Activated CD4-positive, alpha-beta T cell treated with anti-CD3 and anti-CD28 coated beads, Interleukin-2, amount 50 U/mL, for 4 hours (primary cell): ENCODE measurements around the gene DOCK8.
"Not testable (repeated sequence)": the region's sequence is repeated elsewhere in the genome, so short reads cannot be mapped to it uniquely, and the experiment has no call there.

Experiments used
- DNase-seq, 2 experiments: peaks; one replicate each; pipeline ENCODE4 v3.0.0-alpha.2; 2020

The DOCK8 gene

DNA sequence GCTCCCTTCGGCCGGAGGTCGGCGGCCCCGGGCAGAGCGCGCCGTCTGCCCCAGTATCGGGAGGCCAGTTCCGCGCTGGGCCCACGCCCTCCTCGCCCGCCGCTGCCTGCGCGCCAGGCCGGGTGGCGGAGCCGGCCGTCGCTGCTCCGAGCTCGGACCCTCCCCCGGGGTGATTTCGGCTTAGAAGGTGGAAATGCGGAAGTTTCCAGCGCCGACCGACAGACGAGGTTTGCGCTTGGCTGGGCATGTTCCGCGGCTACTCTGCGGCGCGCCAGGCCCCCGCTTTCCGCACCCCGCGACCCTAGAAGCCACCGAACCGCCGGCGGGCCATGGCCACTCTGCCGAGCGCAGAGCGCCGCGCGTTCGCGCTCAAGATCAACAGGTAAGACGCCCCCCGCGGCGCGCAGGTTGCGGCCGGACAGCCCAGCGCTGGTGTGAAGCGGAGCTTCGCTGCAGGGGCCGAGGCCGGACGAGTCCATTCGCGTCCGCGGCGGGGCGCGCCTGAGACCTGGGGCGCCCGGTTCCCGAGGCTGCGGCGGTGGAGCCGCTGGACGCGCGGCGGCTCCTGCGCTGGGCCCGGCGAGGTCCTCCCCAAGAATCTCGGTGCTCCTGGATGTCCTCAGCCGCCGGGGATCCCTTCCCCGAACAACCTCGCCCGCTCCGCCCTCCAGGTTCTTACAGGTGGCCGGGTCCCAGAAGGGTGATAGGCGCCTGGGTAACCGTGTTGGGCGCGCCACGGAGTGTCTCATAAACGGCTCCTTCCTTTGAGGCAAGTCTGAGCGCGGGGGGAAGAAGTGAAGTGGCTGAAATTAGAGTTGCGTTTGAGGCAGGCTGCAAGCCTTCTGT lies at the start of gene DOCK8:
Gene DOCK8, plus strand, starts transcription at position 218 of the 846 bp plus-strand sequence. Its CDS starts 112 bp downstream, at position 330.
- DNase-seq, result peak; percentile 54 to 57

DNA sequence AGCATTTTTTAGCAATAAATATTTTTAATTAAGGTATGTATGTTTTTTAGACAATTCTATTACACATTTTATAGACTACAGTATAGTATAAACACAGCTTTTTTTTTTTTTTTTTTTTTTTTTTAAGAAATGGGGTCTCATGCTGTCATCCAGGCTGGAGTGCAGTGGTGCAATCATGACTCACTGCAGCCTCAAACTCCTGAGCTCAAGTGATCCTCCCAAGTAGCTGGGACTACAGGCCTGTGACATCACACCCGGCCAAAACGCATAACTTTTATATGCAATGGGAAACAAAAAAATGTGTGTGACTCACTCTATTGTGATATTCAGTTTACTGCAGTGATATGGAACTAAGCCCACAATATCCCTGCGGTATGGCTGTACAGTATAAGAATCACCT lies 44.9 kb upstream of the DOCK8 start:
- not testable (repeated sequence) for DNase-seq

GRCh38 chr9:178140-178825 lies 36.4 kb upstream of the DOCK8 start:
- peak in 1 of 2 experiments; percentile 2 for DNase-seq

- DNase-seq, result peak; percentile 67 to 72
These were observed 35.7 kb upstream of the DOCK8 start, which contains the start of gene ZNG1A for GRCh38 chr9:178970-179383. TSS of gene ZNG1A (minus strand) at chr9:179056. CDS start at chr9:178969, 87 bp downstream.

DNA sequence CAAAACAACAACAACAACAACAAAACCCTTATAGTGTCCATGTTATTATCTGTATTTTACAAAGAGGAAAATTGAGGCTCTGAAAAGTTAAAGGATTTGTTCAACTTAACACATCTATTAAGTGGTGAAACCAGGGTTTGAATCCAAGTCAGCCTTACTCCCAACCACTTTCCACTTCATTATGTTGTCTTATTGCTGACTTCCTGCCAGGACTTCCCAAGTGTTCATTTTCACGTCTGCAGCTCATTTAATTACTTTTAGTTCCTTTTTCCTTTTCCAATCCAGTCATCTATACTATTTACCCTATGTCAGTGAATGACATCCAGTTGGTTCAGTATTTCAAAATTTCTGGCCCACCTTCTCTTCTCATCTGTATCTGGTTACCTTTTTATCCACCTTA lies 15.1 kb upstream of the DOCK8 start:
- not testable (repeated sequence) for DNase-seq

GRCh38 chr9:206481-206880 lies 8.2 kb upstream of the DOCK8 start:
- no peak for DNase-seq

GRCh38 chr9:209143-209758 lies 5.4 kb upstream of the DOCK8 start:
- DNase-seq, result no peak

DNA sequence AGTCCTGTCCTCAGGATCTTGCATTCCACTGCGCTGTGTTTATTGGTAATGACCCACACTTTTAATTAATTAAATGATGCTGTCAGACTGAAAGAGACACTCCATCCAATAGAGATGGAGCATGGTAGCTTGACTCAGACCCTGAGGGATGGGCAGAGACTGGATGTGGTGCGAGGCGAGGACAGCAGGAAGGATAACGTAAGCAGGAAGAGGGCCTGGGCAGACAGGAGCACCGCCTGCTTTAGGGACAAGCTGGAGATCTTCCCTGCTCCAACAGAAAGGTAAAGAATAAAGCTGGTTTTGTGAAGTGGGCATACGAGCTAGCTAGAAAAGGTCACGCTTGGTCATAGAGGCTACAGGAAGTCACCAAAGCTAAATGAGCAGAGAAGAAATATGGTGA lies 3.6 kb upstream of the DOCK8 start:
- DNase-seq, result no peak

DNA sequence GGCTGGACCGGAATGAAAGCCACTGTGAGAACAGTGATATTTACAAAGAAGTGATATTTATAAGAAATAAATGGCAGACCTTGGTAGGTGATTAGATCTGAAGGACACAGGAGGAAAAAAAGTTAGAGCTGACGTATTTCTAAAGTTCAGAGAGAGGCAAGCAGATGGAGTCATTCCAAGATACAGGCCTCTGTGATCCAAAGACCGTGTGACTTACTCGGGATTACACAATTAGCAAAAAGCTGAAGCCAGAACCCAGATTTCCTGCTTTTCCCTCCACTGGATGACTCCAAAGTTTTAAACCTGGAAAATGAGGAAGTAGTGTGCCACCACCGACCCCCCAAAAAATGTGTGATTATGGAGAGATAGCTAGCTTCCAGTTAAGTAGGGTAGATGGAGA lies 3.1 kb upstream of the DOCK8 start:
- DNase-seq, result no peak

DNA sequence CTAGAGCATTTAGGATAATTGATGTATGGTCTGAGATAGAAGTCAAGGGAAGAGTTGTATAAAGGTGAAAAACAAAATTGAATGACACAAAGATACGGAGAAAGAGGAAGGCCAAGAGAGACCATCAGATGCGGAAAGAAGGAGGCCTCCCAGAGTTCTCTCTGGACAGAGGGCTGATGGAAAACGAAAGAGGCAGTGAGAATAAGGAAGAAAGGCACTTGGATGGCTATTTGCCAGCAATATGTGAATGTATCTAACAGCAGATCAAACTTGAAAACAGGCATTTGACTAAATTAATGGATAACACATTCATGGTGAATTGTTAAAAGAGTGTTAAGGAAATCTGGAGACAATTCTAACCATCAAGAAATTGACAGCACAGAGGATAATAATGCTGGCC lies 2.4 kb upstream of the DOCK8 start:
- no peak for DNase-seq

- not testable (repeated sequence) for DNase-seq
These were observed 764 bp upstream of the DOCK8 start for GRCh38 chr9:213901-214300.

- DNase-seq, result no peak
These were observed 366 bp upstream of the DOCK8 start for GRCh38 chr9:214351-214647.

DNA sequence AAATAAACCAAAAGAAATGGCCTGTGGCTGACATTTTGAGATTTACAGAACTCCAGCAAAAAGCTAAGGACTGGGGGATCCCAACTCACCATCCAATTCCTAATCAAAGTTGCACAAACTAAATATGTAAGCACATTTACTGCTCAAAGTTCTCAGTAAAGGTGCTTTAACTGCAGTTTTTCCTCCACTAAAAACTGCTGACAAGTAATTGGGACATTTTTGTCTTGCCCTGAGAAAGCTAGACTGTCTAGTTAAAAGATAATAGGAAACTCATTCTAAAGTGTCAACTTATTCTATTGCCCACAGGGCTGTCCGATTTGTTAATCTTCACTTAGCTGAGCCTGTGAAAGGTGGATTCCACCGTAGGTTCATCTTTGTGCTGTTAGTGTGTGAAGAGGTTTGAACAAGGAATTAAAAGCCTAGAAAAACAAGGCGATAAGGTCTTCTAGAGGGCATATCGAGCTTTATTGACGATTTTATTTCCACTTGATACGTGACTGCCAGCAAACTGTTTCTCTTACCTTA lies 1.0 kb downstream of the DOCK8 start:
- no peak for DNase-seq

DNA sequence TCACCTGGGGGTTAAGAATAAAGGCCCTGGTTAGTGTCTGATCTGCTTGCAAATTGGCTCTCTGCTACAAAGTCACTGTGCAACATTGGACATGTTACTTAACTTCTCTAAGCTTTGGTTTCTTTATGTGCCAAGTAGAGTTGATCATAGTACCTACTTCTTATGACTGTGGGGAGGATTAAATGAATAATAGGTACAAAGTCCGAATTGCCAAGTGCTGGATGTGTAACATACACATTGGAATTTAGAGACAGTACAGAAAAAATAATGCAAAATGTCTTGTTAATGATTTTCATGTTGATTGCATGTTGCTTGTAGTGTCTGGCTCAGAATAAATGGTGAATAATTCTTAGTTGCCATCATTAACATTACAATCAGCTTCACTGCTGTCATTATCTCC lies 2.2 kb downstream of the DOCK8 start:
- no peak for DNase-seq

DNA sequence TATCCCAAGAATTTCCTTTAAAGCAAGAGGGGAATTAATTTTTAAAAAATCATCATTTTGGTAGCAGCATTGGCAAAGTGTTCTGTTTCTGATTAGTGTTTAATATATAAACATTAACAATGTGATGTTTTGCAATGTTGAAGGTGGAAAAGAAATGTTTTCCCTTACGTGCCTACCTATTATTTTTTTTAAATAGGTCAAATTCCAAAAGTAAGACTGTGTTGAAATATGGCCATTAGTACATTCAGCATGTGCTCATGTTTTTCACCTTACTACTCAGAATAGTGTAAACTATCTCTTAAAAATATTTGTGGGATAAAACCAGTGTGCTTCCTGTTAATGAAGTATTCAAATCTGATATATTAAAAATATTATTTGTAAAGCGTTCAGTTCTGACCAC lies 3.3 kb downstream of the DOCK8 start:
- no peak for DNase-seq

- not testable (repeated sequence) for DNase-seq
These were observed 4.4 kb downstream of the DOCK8 start for GRCh38 chr9:219036-219435.

- no peak for DNase-seq
These were observed 5.2 kb downstream of the DOCK8 start for GRCh38 chr9:219670-220365.

- no peak for DNase-seq
These were observed 7.5 kb downstream of the DOCK8 start for GRCh38 chr9:221989-222776.

- DNase-seq, result no peak
These were observed 8.5 kb downstream of the DOCK8 start for GRCh38 chr9:223152-223551.

- no peak for DNase-seq
These were observed 9.4 kb downstream of the DOCK8 start for GRCh38 chr9:224026-224425.

GRCh38 chr9:224582-225520 lies 10.2 kb downstream of the DOCK8 start:
- no peak for DNase-seq
